Mammary epithelial cell (primary cell): ENCODE results near the gene WDR64.

Source experiments
- CTCF ChIP-seq, 2 donors: IDR thresholded peaks in 1 of 2; conservative IDR thresholded peaks in 1 of 2; 2 replicates each; pipeline ENCODE4 v1.5.1; 2011 to 2012; ENCODE audit warnings: inconsistent platforms in 2 of 2, low read length in 2 of 2, mild to moderate bottlenecking in 2 of 2, control low read depth in 1 of 2, low read depth in 1 of 2; ENCODE audit not compliant: insufficient read depth in 1 of 2; ENCODE audit errors: extremely low read depth in 1 of 2
- EZH2 ChIP-seq: IDR thresholded peaks from 2 replicates; pipeline ENCODE4 v1.6.1; 2012; ENCODE audit warnings: low read length, inconsistent platforms, borderline replicate concordance

GRCh38 chr1:241611063-241611462, 41.0 kb upstream of the WDR64 start:
- TF ChIP-seq CTCF (conservative IDR thresholded peaks at IDR 0.05 in 1 of 2, IDR thresholded peaks at IDR 0.05 in 1 of 2; ENCODE audit: extremely low read depth in 1 of 2, insufficient read depth in 1 of 2, low read depth in 1 of 2, low read length in 2 of 2), result peak; percentile 52 to 58
- TF ChIP-seq EZH2, result no peak
